Stimulated activated effector memory CD8-positive, alpha-beta T cell treated with anti-CD3 and anti-CD28 coated beads, Interleukin-12 subunit alpha, Interleukin-12 subunit beta, amount 100 ng/mL, for 72 hours (primary cell): ENCODE data around the gene MMP28.

Source experiments
- ATAC-seq: fragments of 150-1000 bp; cut with Tn5 transposase; 2 replicates; pipeline ENCODE4 v1.10.0; 2021
- DNase-seq, 2 donors: peaks; one replicate each; pipeline ENCODE4 v3.0.0; 2021 to 2022; ENCODE audit warnings: low spot score in 2 of 2
- H3K27ac Mint-ChIP-seq: one replicate; pipeline ENCODE4 v1.8.0; 2022; ENCODE audit warnings: mild to moderate bottlenecking, mixed read lengths
- H3K36me3 Mint-ChIP-seq: one replicate; pipeline ENCODE4 v1.8.0; 2022; ENCODE audit warnings: mild to moderate bottlenecking, mixed read lengths
- H3K4me1 Mint-ChIP-seq: one replicate; pipeline ENCODE4 v1.8.0; 2022; ENCODE audit warnings: mixed read lengths
- H3K4me3 Mint-ChIP-seq: one replicate; pipeline ENCODE4 v1.8.0; 2022; ENCODE audit warnings: mild to moderate bottlenecking, mixed read lengths
- H3K9me3 Mint-ChIP-seq: one replicate; pipeline ENCODE4 v1.8.0; 2022; ENCODE audit warnings: mixed read lengths

MMP28 gene

DNA sequence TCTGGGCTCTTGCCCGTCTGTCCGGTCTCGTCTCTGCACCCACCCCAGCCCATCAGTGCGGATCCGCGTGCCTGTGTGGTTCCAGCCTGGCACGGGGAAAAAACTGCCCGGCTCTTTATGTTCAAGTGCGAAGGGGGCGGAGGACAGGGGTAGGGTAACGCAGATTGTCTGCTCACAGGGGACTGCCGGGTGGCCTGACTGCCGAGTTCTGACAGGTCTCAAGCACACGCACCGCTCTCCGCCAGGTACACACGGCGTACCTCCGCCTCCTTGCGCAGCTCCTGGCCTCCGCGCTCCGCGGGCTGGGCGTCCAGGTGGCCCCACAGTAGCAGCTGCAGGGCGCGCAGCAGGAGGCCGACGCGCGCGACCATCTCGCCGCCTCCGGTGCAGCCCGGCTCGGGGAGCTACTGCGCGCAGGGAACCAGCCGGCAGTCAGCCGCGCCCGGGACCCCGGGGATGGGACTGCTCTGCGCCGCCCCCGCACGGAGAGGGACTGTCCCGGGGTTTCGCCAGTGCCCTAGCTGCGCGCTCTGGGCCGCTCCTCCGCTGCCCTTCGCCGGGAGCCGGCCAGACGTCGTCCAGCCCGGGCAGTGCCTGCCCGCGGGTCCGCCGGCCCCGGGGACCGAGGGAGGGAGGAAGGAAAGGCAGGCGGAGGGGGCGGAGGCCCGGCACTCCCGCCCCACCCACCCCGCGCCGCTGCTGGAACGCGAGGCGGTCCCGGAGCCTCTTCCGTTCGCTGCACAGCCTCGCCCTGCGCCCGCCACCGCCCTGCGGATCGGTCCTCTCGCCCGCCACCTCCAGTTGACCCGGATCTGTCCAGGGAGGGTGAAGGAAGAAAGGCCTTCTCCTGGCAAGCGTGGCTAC lies at the start of gene MMP28:
MMP28 (minus strand) TSS at position 635 of the 864 bp plus-strand sequence; CDS start at position 371, 264 bp downstream.
- ATAC-seq (peak; percentile 82), DNase-seq (peak; percentile 40 to 65)
- no peaks in the 10 kb centered on the region for H3K36me3 Mint-ChIP-seq
- no peaks in the 10 kb centered on the region for H3K4me1 Mint-ChIP-seq
- no peaks in the 10 kb centered on the region for H3K9me3 Mint-ChIP-seq
- peak within 1 kb of the TSS; percentile 68 for H3K4me3 Mint-ChIP-seq
- H3K27ac Mint-ChIP-seq: no peak within 1 kb of the TSS

GRCh38 chr17:35844547-35844946 lies 49.1 kb upstream of the MMP28 start:
- DNase-seq: no peak
- H3K27ac Mint-ChIP-seq: peak overlapping the region; percentile 79
- peaks cover 48% of the 10 kb centered on the region for H3K4me1 Mint-ChIP-seq
- H3K4me3 Mint-ChIP-seq: no peak overlapping the region
- ATAC-seq: no peak
- peaks cover 99% of the 10 kb centered on the region for H3K36me3 Mint-ChIP-seq
- H3K9me3 Mint-ChIP-seq: no peaks in the 10 kb centered on the region

DNA sequence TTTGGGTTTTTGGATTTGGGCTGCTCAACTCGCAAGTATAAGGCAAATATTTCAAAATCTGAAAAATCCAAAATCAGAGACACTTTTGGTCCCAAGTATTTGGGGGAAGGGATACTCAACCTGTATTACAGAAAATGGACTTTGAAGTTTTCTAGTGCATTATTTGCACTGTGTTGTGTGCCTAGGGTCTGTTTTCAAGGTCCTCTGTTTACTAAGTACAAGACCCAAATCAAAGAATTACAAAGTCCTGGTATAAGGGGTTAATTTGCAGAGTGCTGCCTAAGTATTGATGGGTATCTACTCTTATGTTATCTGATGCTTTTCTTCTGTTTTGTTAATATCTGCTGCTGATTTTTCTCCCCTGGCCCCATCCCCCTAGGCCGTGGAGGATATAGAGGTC lies 48.3 kb upstream of the MMP28 start:
- H3K4me1 Mint-ChIP-seq: peaks cover 43% of the 10 kb centered on the region
- peak overlapping the region; percentile 79 for H3K27ac Mint-ChIP-seq
- H3K4me3 Mint-ChIP-seq: no peak overlapping the region
- DNase-seq (no peak), ATAC-seq (no peak)
- H3K9me3 Mint-ChIP-seq: no peaks in the 10 kb centered on the region
- H3K36me3 Mint-ChIP-seq: peaks cover 100% of the 10 kb centered on the region

DNA sequence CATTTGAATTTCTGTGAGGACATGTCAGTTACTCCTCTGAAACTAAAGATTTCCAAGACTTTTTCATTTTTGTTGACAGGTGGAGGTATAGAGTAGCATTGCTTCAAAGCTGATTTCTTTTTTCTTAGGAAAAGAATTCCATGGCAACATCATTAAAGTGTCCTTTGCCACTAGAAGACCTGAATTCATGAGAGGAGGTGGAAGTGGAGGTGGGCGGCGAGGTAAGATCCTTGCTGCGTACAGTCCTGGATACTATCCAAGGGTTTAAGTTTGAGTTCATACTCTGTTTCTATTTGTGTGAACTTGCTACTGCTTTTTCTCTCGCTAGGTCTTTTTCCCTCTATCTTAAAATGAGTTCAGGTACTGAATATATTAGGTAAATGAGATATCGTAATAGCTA lies 46.8 kb upstream of the MMP28 start:
- no peak for ATAC-seq
- H3K4me1 Mint-ChIP-seq: peaks cover 32% of the 10 kb centered on the region
- H3K36me3 Mint-ChIP-seq: peaks cover 100% of the 10 kb centered on the region

GRCh38 chr17:35841505-35841904 lies 46.1 kb upstream of the MMP28 start:
- no peak overlapping the region for H3K27ac Mint-ChIP-seq
- no peaks in the 10 kb centered on the region for H3K9me3 Mint-ChIP-seq
- H3K4me3 Mint-ChIP-seq: no peak overlapping the region
- H3K4me1 Mint-ChIP-seq: peaks cover 28% of the 10 kb centered on the region
- DNase-seq (no peak), ATAC-seq (no peak)
- peaks cover 100% of the 10 kb centered on the region for H3K36me3 Mint-ChIP-seq

More for the DNA sequence above, 46.8 kb upstream of the MMP28 start:
- Mint-ChIP-seq H3K9me3 (no peaks in the 10 kb centered on the region), H3K27ac (no peak overlapping the region), H3K4me3 (no peak overlapping the region)
- DNase-seq: no peak

DNA sequence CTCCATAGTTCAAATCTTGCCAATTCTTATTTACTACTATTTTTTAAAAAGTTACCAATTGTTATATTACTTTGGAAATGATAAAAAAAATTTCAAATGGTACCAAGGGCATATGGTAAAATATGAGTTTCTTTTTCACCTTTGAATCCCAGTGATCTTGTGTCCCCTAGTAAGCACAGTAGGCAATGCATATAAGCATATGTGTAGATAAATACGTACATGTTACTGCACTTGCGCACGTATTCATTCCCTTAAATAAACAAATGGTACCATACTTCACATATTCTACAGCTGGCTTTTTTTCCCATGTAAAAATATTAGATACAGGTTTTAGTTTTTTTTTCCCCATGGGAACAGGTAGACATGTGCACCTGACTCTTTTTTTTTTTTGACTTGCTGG lies 45.7 kb upstream of the MMP28 start:
- Mint-ChIP-seq H3K4me3 (no peak overlapping the region), H3K4me1 (peaks cover 24% of the 10 kb centered on the region), H3K9me3 (no peaks in the 10 kb centered on the region), H3K36me3 (peaks cover 100% of the 10 kb centered on the region), H3K27ac (no peak overlapping the region)
- DNase-seq (no peak), ATAC-seq (no peak)

- no peak for DNase-seq
- no peak for ATAC-seq
- Mint-ChIP-seq H3K27ac (no peak overlapping the region), H3K36me3 (peaks cover 100% of the 10 kb centered on the region), H3K4me1 (no peaks in the 10 kb centered on the region), H3K4me3 (no peak overlapping the region), H3K9me3 (no peaks in the 10 kb centered on the region)
Measured at GRCh38 chr17:35825206-35825605, 29.8 kb upstream of the MMP28 start.

DNA sequence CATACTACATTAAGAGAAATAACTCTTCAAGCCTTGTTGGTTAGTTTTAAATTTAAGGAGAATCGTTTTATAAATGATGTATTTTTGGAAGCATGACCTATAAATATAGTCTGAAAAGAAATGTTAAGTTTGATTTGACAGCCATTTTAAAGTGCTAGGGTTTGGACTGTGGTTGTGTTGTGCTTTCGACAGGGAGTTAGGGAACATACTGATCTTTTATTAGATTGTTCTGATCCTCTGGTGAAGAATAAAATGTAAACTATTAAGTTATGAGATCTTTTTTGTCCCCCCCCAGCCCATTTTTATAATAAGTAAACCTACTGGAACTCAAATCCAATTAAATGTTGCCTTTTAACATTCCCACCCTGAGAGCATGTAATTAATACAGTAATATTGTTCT lies 25.9 kb upstream of the MMP28 start:
- no peak overlapping the region for H3K27ac Mint-ChIP-seq
- H3K4me1 Mint-ChIP-seq: peaks cover 8% of the 10 kb centered on the region
- ATAC-seq: no peak
- no peak for DNase-seq
- peaks cover 100% of the 10 kb centered on the region for H3K36me3 Mint-ChIP-seq
- no peaks in the 10 kb centered on the region for H3K9me3 Mint-ChIP-seq
- H3K4me3 Mint-ChIP-seq: no peak overlapping the region

DNA sequence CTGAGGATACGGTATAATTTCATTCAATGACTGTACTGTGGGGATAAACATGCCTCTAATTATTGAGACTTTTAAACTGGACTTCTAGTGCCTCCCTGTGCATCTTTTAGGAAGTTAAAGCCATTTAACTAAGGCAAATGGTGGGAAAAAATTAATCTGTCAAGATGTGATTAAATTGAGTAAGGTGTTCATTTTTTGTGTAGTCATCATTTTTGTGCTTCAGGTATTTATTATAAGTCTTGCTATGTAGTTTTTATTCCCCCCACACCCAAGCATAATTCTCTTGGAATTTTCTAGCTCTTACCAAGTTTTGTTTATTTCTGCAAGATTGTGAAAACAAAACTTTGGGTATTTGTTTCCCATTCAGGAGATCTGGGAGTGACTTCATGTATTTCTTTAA lies 24.0 kb upstream of the MMP28 start:
- Mint-ChIP-seq H3K9me3 (no peaks in the 10 kb centered on the region), H3K4me1 (peaks cover 23% of the 10 kb centered on the region), H3K36me3 (peaks cover 99% of the 10 kb centered on the region), H3K27ac (no peak overlapping the region), H3K4me3 (no peak overlapping the region)
- DNase-seq: no peak
- no peak for ATAC-seq

- no peak for ATAC-seq
- peaks cover 41% of the 10 kb centered on the region for H3K4me1 Mint-ChIP-seq
- peaks cover 99% of the 10 kb centered on the region for H3K36me3 Mint-ChIP-seq
Measured at GRCh38 chr17:35817196-35817595, 21.8 kb upstream of the MMP28 start.

DNA sequence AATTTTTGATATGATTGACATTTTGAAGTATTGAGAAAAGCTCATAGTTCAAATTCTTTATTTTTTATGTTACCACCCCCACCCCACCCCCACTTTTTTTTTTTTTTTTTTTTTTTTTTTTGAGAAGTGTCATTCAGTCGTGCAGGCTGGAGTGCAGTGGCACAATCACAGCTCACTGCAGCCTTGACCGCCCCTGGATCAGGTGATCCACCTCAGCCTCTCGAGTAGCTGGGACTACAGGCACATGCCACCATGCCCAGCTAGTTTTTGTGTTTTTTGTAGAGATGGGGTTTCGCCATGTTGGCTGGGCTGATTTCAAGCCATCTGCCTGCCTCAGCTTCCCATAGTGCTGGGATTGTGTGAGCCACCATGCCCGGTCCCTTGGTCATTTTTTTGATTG lies 21.3 kb upstream of the MMP28 start:
- Mint-ChIP-seq H3K9me3 (no peaks in the 10 kb centered on the region), H3K4me3 (no peak overlapping the region), H3K36me3 (peaks cover 99% of the 10 kb centered on the region), H3K4me1 (peaks cover 46% of the 10 kb centered on the region), H3K27ac (no peak overlapping the region)
- no peak for ATAC-seq
- DNase-seq: no peak

More at GRCh38 chr17:35817196-35817595, 21.8 kb upstream of the MMP28 start:
- no peak for DNase-seq
- Mint-ChIP-seq H3K27ac (no peak overlapping the region), H3K9me3 (no peaks in the 10 kb centered on the region), H3K4me3 (no peak overlapping the region)

DNA sequence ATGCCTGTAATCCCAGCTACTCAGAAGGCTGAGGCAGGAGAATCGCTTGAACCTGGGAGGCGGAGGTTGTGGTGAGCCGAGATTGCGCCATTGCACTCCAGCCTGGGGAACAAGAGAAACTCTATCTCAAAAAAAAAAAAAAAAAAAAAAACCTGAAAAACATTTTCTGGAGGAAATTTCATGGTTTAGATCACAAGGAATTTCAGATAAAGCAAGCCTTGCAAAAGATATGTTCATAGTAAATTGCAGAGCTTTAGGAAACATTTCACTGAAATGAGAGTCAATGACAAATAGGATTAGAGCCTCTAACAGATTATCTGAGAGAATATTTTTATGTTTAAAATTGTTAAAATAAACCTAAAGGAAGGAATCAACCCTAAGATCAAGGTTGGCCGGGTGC lies 17.0 kb upstream of the MMP28 start:
- peaks cover 56% of the 10 kb centered on the region for H3K4me1 Mint-ChIP-seq
- ATAC-seq (no peak), DNase-seq (no peak)
- peaks cover 90% of the 10 kb centered on the region for H3K36me3 Mint-ChIP-seq
- H3K27ac Mint-ChIP-seq: peak overlapping the region; percentile 51
- no peak overlapping the region for H3K4me3 Mint-ChIP-seq
- no peaks in the 10 kb centered on the region for H3K9me3 Mint-ChIP-seq

GRCh38 chr17:35811759-35812158 lies 16.3 kb upstream of the MMP28 start:
- ATAC-seq: no peak
- H3K9me3 Mint-ChIP-seq: no peaks in the 10 kb centered on the region
- H3K4me1 Mint-ChIP-seq: peaks cover 63% of the 10 kb centered on the region
- H3K36me3 Mint-ChIP-seq: peaks cover 83% of the 10 kb centered on the region
- H3K4me3 Mint-ChIP-seq: peak overlapping the region; percentile 95
- DNase-seq: no peak
- H3K27ac Mint-ChIP-seq: no peak overlapping the region

- Mint-ChIP-seq H3K36me3 (peaks cover 65% of the 10 kb centered on the region), H3K4me1 (peaks cover 57% of the 10 kb centered on the region), H3K9me3 (no peaks in the 10 kb centered on the region), H3K4me3 (peak overlapping the region; percentile 95), H3K27ac (peak overlapping the region; percentile 97)
- ATAC-seq (peak; percentile 4), DNase-seq (no peak)
Measured at GRCh38 chr17:35809855-35810461, 14.5 kb upstream of the MMP28 start.

- Mint-ChIP-seq H3K9me3 (no peaks in the 10 kb centered on the region), H3K27ac (peak within 1 kb of the TSS; percentile 97), H3K4me1 (peaks cover 55% of the 10 kb centered on the region), H3K4me3 (peak within 1 kb of the TSS; percentile 95), H3K36me3 (peaks cover 58% of the 10 kb centered on the region)
- ATAC-seq (peak; percentile 97), DNase-seq (peak; percentile 93 to 97)
Measured at GRCh38 chr17:35808962-35809854, 13.8 kb upstream of the MMP28 start, which contains the start of gene TAF15. TAF15 (plus strand) TSS chr17:35809484; CDS start chr17:35809570, 86 bp downstream.
